ENCODE data around the gene DUSP9.

The DUSP9 gene

DNA sequence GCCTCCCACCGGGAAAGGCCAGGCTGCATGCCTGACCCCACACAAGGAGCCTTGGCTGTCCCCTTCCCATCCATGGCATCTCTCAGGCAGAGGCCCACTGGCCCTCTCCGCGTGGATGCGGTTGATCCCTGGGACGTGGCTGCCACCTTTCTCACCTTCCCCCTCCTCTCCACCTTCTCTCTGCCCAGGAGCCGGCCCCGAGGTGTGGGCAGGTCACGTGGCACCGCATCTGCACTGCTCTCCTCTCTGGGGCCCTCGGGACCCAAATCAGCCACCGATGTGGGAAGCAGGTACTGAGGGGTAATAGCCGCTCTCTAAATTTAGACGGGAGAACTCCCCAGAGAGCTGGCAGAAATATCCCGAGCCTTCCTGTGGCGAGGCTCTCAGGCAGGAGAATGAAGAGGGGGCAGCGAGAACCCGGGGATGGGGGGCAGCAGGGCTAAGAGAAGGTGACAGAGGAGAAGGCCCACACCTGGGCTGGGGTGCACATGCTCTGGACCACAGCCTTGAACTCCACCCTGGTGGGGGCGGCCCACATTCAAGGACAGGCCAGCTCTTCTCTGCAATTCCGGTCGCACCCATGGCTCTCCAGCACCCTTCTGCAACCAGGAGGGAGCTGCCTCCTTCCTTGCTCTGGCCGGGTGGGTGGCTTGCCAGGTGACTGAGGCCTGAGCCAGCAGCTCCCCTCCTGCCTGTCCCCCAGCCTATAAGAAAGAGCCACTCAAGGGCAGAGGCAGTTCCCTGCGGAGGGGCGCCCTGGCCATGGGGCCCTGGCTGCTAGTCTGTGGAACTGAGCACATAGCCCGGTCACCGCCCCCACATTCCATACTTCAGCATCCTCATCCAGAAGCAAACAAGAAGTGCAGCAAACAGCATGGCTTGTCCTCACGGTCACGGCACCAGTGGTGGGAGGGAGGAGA lies 9.6 kb upstream of the DUSP9 start:
- peaks cover 5% of the 10 kb centered on the region for H3K4me1 ChIP-seq
- no peak for DNase-seq
- H3K9me3 ChIP-seq = no peaks in the 10 kb centered on the region
- no peak overlapping the region for H3K4me3 ChIP-seq (ENCODE audit: low read depth, low read length)
- H3K36me3 ChIP-seq = no peaks in the 10 kb centered on the region
- TF ChIP-seq CTCF (IDR thresholded peaks at IDR 0.05; ENCODE audit: low read depth, low read length) = no peak
- no peaks in the 10 kb centered on the region for H3K27me3 ChIP-seq

DNA sequence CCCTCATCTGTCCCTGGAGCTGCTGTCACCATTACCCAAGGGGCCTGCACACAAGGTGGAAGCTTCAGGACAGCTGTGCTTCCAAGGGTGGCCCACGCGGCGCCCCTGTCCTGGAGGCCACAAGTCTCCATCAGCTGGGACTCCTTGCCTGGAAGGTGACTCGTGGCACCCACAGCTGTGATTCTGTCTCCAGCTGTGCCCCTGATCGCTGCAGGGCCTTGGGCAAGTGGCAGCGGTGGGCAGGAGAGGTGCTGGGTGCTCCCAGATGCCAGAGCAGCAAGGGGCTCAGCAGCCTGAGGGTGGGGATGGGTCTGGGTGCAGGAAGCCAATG lies 9.0 kb upstream of the DUSP9 start:
- no peak for TF ChIP-seq CTCF (IDR thresholded peaks at IDR 0.05; ENCODE audit: low read depth, low read length)
- peaks cover 4% of the 10 kb centered on the region for H3K27me3 ChIP-seq
- H3K4me1 ChIP-seq = peaks cover 5% of the 10 kb centered on the region
- no peak for DNase-seq
- no peaks in the 10 kb centered on the region for H3K9me3 ChIP-seq
- H3K36me3 ChIP-seq = no peaks in the 10 kb centered on the region
- H3K4me3 ChIP-seq (ENCODE audit: low read depth, low read length) = no peak overlapping the region

GRCh38 chrX:153638436-153639176 lies 8.4 kb upstream of the DUSP9 start:
- Histone ChIP-seq H3K4me1 (peaks cover 5% of the 10 kb centered on the region), H3K27me3 (peaks cover 10% of the 10 kb centered on the region), H3K9me3 (no peaks in the 10 kb centered on the region), H3K36me3 (no peaks in the 10 kb centered on the region), H3K4me3 (ENCODE audit: low read depth, low read length) (no peak overlapping the region)
- TF ChIP-seq CTCF (IDR thresholded peaks at IDR 0.05; ENCODE audit: low read depth, low read length) = no peak
- peak; percentile 40 for DNase-seq

DNA sequence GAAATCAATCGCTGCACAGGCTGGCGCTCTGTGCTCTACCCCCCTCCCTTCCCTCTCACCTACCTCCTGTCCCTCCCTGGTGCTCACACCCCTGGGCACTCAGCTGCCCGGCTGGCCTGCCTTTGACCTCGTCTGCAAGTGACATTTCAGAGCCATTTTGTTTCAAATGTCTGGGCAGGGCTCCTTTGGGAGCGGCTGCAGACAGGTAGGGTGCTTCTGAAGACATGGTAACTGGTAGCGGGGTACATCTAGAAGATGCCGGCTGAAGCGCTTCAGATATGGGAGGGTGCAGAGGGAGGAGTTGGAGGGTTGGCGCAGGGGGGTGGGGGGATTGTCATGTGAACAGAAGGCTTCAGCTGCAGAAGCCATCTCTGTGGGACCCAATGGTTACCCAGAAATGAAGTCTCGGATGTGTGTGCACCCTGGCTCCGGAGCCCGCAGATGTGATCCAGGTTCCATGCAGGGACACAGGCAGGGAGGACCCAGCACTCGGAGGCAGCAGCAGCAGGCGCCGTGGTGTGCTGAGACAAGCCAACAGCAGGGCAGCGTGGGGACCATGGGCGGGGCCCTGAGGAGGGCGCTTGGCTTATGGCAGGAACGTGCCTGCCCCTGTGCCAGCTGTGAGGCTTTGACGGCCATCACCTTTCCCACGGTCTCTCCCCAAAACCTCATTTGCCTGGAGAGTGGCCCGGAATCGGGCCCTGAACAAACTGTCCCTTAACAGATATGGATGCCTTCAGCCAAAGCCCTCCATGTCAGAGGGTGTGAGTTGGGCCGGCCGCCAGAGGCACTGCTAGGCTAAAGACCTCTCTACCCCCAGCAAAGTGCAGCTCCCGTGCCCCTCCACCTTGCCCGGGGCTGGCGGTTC lies 7.6 kb upstream of the DUSP9 start:
- no peak overlapping the region for H3K4me3 ChIP-seq (ENCODE audit: low read depth, low read length)
- no peak for DNase-seq
- peaks cover 5% of the 10 kb centered on the region for H3K4me1 ChIP-seq
- TF ChIP-seq CTCF (IDR thresholded peaks at IDR 0.05; ENCODE audit: low read depth, low read length) = no peak
- H3K27me3 ChIP-seq = peaks cover 16% of the 10 kb centered on the region
- no peaks in the 10 kb centered on the region for H3K36me3 ChIP-seq
- H3K9me3 ChIP-seq = no peaks in the 10 kb centered on the region

DNA sequence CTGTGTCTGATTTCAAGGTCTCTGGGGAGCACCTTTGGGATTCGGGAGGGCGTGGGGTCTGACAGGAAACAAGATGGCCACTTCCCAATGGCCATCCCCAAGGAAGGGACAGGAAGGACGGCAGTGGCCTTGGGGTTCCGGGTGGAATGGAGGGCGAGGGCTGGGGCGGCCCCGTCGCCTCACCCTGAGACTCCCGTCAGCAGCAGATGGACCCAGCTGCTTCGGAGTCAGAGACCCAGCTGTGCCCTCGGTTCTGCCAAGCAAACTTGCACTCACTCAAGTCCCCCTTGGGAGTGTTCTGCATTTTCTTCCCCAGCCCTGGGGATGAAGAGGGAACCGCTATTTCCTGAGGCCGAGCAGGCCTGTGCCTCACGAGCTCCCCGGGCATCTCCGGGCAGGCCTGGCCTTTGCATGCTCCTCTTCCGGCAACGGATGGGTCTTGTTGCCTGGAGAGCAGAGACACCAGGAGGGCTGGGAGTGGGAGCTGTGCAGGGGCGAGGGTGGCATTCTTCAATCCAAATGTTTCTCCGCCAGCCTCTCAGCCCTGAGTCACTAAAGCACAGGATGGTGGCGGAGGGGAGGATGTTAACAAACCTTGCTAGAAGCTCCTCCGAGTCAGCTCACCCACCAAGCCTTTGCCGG lies 6.8 kb upstream of the DUSP9 start:
- no peak for TF ChIP-seq CTCF (IDR thresholded peaks at IDR 0.05; ENCODE audit: low read depth, low read length)
- H3K4me1 ChIP-seq = peaks cover 5% of the 10 kb centered on the region
- no peak overlapping the region for H3K4me3 ChIP-seq (ENCODE audit: low read depth, low read length)
- no peaks in the 10 kb centered on the region for H3K36me3 ChIP-seq
- DNase-seq = no peak
- H3K27me3 ChIP-seq = peaks cover 23% of the 10 kb centered on the region
- no peaks in the 10 kb centered on the region for H3K9me3 ChIP-seq

All from BE2C (cell line).